ENCODE data around the gene DUSP1. TPM values are rescaled to one million over a fixed set of nuclear protein-coding genes. Genes with fewer than 3 reads are reported as not detected.
A peak's percentile ranks its signal among the peaks of the same experiment; 100 is the strongest.

DUSP1 gene
- total and polyA plus RNA-seq, 2 of the 13 experiments (the other 11 are each of a cell fraction or from before 2014, with no cell fraction given): 27.1 to 55.5 TPM

DNA sequence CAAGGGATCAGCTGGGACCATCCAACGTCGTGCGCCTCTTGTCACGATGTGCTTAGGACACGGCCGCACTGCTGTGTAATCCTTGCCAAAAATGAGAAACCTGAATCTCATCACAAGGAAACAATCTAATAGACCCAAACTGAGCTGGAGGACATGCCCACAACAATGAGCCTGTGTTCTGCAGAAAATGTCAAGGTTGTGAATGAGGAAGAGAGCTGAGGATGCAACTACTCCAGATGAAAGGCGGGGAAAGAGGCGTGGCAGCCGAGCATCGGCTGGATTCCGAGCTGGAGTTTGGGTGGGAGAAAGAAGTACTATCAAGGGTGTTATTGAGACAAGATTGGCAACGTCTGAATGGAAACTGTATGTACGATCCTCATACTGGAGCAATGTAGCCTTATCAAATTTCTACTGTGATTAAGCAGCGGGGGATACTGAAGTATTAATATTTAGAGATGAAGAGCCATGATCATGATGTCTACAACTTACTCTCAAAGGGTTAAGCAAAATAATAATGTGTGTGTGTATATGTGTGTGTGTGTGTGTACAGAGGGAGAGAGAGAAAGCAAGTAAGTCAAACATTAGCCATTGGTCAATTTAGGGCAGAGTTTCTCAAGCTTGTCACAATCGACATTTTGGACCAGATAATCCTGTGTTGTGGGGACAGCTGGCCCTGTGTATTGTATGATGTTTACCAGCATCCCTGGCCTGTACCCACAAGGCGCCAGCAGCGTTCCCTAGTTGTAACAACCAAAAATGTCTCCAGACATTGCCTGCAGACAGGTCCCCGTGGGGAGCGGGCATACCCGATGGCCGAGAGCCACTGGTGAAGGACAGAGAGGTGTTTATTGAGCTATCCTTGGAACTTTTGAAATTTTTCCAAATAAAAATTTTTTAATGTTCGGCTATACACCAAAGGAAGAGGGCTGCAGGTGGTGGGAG is 46.5 kb downstream of the DUSP1 start (continued):
- TF ChIP-seq, protein P1, sequence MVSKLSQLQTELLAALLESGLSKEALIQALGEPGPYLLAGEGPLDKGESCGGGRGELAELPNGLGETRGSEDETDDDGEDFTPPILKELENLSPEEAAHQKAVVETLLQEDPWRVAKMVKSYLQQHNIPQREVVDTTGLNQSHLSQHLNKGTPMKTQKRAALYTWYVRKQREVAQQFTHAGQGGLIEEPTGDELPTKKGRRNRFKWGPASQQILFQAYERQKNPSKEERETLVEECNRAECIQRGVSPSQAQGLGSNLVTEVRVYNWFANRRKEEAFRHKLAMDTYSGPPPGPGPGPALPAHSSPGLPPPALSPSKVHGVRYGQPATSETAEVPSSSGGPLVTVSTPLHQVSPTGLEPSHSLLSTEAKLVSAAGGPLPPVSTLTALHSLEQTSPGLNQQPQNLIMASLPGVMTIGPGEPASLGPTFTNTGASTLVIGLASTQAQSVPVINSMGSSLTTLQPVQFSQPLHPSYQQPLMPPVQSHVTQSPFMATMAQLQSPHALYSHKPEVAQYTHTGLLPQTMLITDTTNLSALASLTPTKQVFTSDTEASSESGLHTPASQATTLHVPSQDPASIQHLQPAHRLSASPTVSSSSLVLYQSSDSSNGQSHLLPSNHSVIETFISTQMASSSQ (IDR thresholded peaks at IDR 0.05; ENCODE audit: low read depth): peak; percentile 93
- TF ChIP-seq, protein P1 (CRISPR knock-in tag; IDR thresholded peaks at IDR 0.05; ENCODE audit: borderline replicate concordance): peak; percentile 83; the same call in 1 of the 2 replicates
- TF ChIP-seq ZNF850 (CRISPR knock-in tag; conservative IDR thresholded peaks at IDR 0.05) (no peak), HNRNPUL1 (IDR thresholded peaks at IDR 0.05; ENCODE audit: low read depth, low read length) (no peak), NBN (conservative IDR thresholded peaks at IDR 0.05) (no peak), ZNF331 (CRISPR knock-in tag; IDR thresholded peaks at IDR 0.05) (no peak), NCOR1 (IDR thresholded peaks at IDR 0.05; ENCODE audit: borderline replicate concordance, low read length) (peak; percentile 44; the same call in 1 of the 2 replicates), ZNF652 (CRISPR knock-in tag; IDR thresholded peaks at IDR 0.05; ENCODE audit: borderline replicate concordance, low read depth) (peak; percentile 99), KDM2A (CRISPR knock-in tag; IDR thresholded peaks at IDR 0.05; ENCODE audit: borderline replicate concordance, low read depth) (no peak), RXRB (CRISPR knock-in tag; IDR thresholded peaks at IDR 0.05; ENCODE audit: borderline replicate concordance) (peak; percentile 62), FOSL2 (CRISPR knock-in tag; IDR thresholded peaks at IDR 0.05) (no peak), NCOA1 (CRISPR knock-in tag; IDR thresholded peaks at IDR 0.05) (no peak), ZBTB3 (CRISPR knock-in tag; IDR thresholded peaks at IDR 0.05; ENCODE audit: borderline replicate concordance, low read depth) (no peak), ZNF460 (CRISPR knock-in tag; IDR thresholded peaks at IDR 0.05; ENCODE audit: borderline replicate concordance) (no peak), MED1 (CRISPR knock-in tag; IDR thresholded peaks at IDR 0.05) (peak; percentile 35), NFYC (CRISPR knock-in tag; IDR thresholded peaks at IDR 0.05) (no peak), STAG1 (CRISPR knock-in tag; IDR thresholded peaks at IDR 0.05) (no peak), JDP2 (CRISPR knock-in tag; IDR thresholded peaks at IDR 0.05; ENCODE audit: borderline replicate concordance) (no peak), AHR (CRISPR knock-in tag; IDR thresholded peaks at IDR 0.05) (no peak), GTF2F1 (IDR thresholded peaks at IDR 0.05; ENCODE audit: low read length) (no peak), CHD4 (IDR thresholded peaks at IDR 0.05; ENCODE audit: borderline replicate concordance, low read length) (no peak), ZNF781 (CRISPR knock-in tag; IDR thresholded peaks at IDR 0.05; ENCODE audit: borderline replicate concordance, not compliant biosample characterization) (no peak)
- TF ChIP-seq, protein P2, sequence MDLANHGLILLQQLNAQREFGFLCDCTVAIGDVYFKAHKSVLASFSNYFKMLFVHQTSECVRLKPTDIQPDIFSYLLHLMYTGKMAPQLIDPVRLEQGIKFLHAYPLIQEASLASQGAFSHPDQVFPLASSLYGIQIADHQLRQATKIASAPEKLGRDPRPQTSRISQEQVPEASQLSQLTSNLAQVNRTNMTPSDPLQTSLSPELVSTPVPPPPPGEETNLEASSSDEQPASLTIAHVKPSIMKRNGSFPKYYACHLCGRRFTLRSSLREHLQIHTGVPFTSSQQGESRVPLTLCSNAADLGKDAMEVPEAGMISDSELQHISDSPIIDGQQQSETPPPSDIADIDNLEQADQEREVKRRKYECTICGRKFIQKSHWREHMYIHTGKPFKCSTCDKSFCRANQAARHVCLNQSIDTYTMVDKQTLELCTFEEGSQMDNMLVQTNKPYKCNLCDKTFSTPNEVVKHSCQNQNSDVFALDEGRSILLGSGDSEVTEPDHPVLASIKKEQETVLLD (CRISPR knock-in tag; IDR thresholded peaks at IDR 0.05; ENCODE audit: low read depth): no peak
- TF ChIP-seq, protein P3, sequence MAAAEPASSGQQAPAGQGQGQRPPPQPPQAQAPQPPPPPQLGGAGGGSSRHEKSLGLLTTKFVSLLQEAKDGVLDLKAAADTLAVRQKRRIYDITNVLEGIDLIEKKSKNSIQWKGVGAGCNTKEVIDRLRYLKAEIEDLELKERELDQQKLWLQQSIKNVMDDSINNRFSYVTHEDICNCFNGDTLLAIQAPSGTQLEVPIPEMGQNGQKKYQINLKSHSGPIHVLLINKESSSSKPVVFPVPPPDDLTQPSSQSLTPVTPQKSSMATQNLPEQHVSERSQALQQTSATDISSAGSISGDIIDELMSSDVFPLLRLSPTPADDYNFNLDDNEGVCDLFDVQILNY (CRISPR knock-in tag; conservative IDR thresholded peaks at IDR 0.05): no peak
